WERI-Rb-1 (cell line): ENCODE measurements around the gene UST.

Experiments used
- DNase-seq: peaks from one replicate; pipeline ENCODE4 v3.0.0-alpha.2; 2020
- H3K27ac ChIP-seq: fragments of 250-450 bp; sonication (Bioruptor Pico); 2 replicates; pipeline ENCODE4 v1.5.1; 2020; ENCODE audit warnings: mild to moderate bottlenecking, moderate library complexity
- H3K27me3 ChIP-seq: fragments of 250-450 bp; sonication (Bioruptor Pico); 2 replicates; pipeline ENCODE4 v1.5.1; 2021; ENCODE audit warnings: mild to moderate bottlenecking, low read depth, moderate library complexity; ENCODE audit not compliant: insufficient read depth, severe bottlenecking
- H3K36me3 ChIP-seq: fragments of 250-450 bp; sonication (Bioruptor Pico); 2 replicates; pipeline ENCODE4 v1.5.1; 2020; ENCODE audit warnings: mild to moderate bottlenecking, moderate library complexity
- H3K4me3 ChIP-seq: 2 replicates; pipeline ENCODE4 v1.5.1; 2011; ENCODE audit warnings: low read depth, mild to moderate bottlenecking, control low read depth, low read length
- H3K9me3 ChIP-seq: fragments of 250-450 bp; sonication (Bioruptor Pico); 2 replicates; pipeline ENCODE4 v1.5.1; 2021; ENCODE audit warnings: mild to moderate bottlenecking, moderate library complexity; ENCODE audit not compliant: severe bottlenecking
- TF ChIP-seq, protein P1 (sequence below): IDR thresholded peaks from 2 replicates; pipeline ENCODE4 v1.5.1; 2011; ENCODE audit warnings: low read depth, mild to moderate bottlenecking, control low read depth, inconsistent platforms, low read length

The UST gene

GRCh38 chr6:148835920-148836441 is 89.2 kb downstream of the UST start:
- no peak for DNase-seq
- no peaks in the 10 kb centered on the region for H3K9me3 ChIP-seq
- H3K27ac ChIP-seq = no peak overlapping the region
- no peaks in the 10 kb centered on the region for H3K36me3 ChIP-seq
- H3K27me3 ChIP-seq = no peaks in the 10 kb centered on the region
- TF ChIP-seq, protein P1, sequence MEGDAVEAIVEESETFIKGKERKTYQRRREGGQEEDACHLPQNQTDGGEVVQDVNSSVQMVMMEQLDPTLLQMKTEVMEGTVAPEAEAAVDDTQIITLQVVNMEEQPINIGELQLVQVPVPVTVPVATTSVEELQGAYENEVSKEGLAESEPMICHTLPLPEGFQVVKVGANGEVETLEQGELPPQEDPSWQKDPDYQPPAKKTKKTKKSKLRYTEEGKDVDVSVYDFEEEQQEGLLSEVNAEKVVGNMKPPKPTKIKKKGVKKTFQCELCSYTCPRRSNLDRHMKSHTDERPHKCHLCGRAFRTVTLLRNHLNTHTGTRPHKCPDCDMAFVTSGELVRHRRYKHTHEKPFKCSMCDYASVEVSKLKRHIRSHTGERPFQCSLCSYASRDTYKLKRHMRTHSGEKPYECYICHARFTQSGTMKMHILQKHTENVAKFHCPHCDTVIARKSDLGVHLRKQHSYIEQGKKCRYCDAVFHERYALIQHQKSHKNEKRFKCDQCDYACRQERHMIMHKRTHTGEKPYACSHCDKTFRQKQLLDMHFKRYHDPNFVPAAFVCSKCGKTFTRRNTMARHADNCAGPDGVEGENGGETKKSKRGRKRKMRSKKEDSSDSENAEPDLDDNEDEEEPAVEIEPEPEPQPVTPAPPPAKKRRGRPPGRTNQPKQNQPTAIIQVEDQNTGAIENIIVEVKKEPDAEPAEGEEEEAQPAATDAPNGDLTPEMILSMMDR = no peak
- no peak overlapping the region for H3K4me3 ChIP-seq

DNA sequence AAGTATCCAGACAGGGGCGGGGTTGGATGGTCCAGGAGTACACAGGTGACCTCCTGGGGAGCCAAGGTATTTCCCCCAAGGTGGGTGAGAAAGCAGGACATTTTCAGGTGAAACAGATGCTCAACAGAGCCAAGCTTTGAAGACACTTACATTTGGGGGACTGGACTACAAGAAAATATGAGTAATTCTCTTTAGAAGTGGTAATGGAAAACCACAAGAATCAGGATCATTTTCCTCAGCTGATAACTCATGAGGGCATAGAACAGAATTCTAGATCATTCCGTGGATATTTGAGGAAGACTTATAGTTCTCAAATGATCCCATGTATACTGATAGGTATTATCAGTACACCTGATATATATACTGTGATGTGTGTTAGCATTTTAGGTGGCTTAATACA is 89.9 kb downstream of the UST start:
- H3K27ac ChIP-seq = no peak overlapping the region
- no peaks in the 10 kb centered on the region for H3K9me3 ChIP-seq
- DNase-seq = no peak
- H3K4me3 ChIP-seq = no peak overlapping the region
- TF ChIP-seq, protein P1 = no peak
- no peaks in the 10 kb centered on the region for H3K36me3 ChIP-seq
- H3K27me3 ChIP-seq = no peaks in the 10 kb centered on the region

DNA sequence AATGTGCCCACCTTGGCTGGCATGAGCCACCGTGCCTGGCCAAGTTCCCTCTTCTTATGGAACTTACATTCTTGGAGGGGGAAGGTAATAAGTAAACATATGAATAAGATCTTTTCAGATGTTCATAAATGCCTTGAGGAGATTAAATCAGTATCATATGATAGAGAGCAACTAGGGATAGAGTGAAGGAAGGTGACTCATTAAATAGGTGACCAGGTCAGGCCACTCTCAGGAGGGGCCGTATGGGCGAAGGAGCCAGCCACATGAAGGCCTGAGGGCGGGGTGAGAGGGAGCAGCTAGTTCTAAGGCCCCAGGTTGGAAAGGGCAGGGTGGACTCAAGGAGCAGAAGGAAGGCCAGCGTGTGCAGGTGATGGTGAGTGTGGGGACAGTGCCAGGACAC is 91.1 kb downstream of the UST start:
- no peak overlapping the region for H3K4me3 ChIP-seq
- TF ChIP-seq, protein P1 = no peak
- DNase-seq = no peak
- H3K27ac ChIP-seq = no peak overlapping the region
- no peaks in the 10 kb centered on the region for H3K27me3 ChIP-seq
- no peaks in the 10 kb centered on the region for H3K36me3 ChIP-seq
- no peaks in the 10 kb centered on the region for H3K9me3 ChIP-seq

DNA sequence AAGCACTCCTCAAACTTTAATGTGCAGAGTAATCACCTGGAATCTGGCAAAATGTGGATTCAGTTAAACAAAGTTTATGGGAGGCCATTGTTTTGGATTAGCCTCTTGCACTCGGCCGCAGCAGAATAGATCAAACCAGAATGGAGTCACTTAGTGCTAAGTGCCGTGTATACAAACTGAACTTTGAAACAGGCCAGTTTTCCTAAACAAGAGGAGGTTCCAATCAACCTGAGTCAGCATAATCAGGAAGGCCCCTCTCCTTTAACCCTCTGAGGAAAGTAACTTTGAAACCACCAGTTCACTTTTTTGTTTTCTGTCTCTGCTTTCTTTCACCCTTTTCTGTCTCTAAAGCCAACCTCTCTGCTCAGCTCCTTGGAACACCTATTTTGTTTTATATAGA is 92.2 kb downstream of the UST start:
- DNase-seq = no peak
- no peak overlapping the region for H3K4me3 ChIP-seq
- TF ChIP-seq, protein P1 = no peak
- no peak overlapping the region for H3K27ac ChIP-seq
- H3K27me3 ChIP-seq = no peaks in the 10 kb centered on the region
- H3K9me3 ChIP-seq = no peaks in the 10 kb centered on the region
- no peaks in the 10 kb centered on the region for H3K36me3 ChIP-seq

DNA sequence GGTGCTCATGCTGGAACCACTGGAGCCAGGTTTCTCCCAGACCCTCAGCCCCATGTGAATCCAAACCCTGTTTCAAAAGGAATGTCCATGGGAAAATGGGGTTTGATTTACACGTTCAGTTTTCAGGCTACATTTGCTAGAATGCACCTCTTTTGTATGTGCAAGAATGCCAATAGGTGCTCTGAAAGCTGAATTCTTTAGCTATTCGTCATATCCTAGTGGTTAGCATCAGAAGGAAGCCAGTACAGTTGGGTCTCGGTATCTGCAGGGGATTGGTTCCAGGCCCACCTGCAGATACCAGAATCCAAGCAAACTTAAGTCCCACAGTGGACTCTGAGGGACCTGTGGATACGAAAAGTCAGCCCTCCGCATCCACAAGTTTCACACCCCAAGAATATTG is 93.4 kb downstream of the UST start:
- Histone ChIP-seq H3K4me3 (no peak overlapping the region), H3K36me3 (no peaks in the 10 kb centered on the region), H3K27ac (no peak overlapping the region), H3K27me3 (no peaks in the 10 kb centered on the region), H3K9me3 (no peaks in the 10 kb centered on the region)
- TF ChIP-seq, protein P1 = no peak
- no peak for DNase-seq

- Histone ChIP-seq H3K36me3 (no peaks in the 10 kb centered on the region), H3K9me3 (no peaks in the 10 kb centered on the region), H3K4me3 (no peak overlapping the region), H3K27ac (no peak overlapping the region), H3K27me3 (no peaks in the 10 kb centered on the region)
- DNase-seq = no peak
- TF ChIP-seq, protein P1 = no peak
These were observed 95.6 kb downstream of the UST start for GRCh38 chr6:148842296-148843019.
